ENCODE results near the gene SMG7. TPM values are rescaled to one million over a fixed set of nuclear protein-coding genes. Genes with fewer than 3 reads are reported as not detected.

SMG7 gene
- total RNA-seq, 2 experiments from 2014 or later, result 35.2 to 39.1 TPM

GRCh38 chr1:183569801-183570200 lies 97.5 kb downstream of the SMG7 start:
- Histone ChIP-seq H3K27me3 (ENCODE audit: control insufficient read depth in 1 of 2, insufficient read depth in 2 of 2, low read length in 2 of 2) (no peaks in the 10 kb centered on the region), H3K4me3 (ENCODE audit: low read length) (no peak overlapping the region), H3K27ac (ENCODE audit: low read depth in 1 of 2, low read length in 2 of 2) (no peak overlapping the region), H3K36me3 (ENCODE audit: insufficient read depth, low read length) (no peaks in the 10 kb centered on the region), H3K4me1 (ENCODE audit: insufficient read depth, low read length) (peaks cover 4% of the 10 kb centered on the region), H3K9me3 (ENCODE audit: control insufficient read depth in 1 of 2, insufficient read depth in 1 of 2, low read length in 2 of 2) (no peaks in the 10 kb centered on the region)
- ChIA-PET CTCF (interaction anchor here (0.6 kb wide), 1 partner anchor 306 kb away, joined by 3 read pairs; no protein-coding TSS in a partner anchor), POLR2A (no interaction called here)
- H3K27me3 Mint-ChIP-seq, result no peaks in the 10 kb centered on the region
- H3K4me3 Mint-ChIP-seq, result no peak overlapping the region
- no peaks in the 10 kb centered on the region for H3K4me1 Mint-ChIP-seq (ENCODE audit: low read depth)
- H3K36me3 Mint-ChIP-seq (ENCODE audit: low read depth), result no peaks in the 10 kb centered on the region
- intact Hi-C loops (cut with DNase I, micrococcal nuclease), result no loop called here
- H3K27ac Mint-ChIP-seq, result no peak overlapping the region
- ATAC-seq (ENCODE audit: poor library complexity) (no peak), DNase-seq (no peak)
- no peaks in the 10 kb centered on the region for H3K9me3 Mint-ChIP-seq
- TF ChIP-seq, protein P1, sequence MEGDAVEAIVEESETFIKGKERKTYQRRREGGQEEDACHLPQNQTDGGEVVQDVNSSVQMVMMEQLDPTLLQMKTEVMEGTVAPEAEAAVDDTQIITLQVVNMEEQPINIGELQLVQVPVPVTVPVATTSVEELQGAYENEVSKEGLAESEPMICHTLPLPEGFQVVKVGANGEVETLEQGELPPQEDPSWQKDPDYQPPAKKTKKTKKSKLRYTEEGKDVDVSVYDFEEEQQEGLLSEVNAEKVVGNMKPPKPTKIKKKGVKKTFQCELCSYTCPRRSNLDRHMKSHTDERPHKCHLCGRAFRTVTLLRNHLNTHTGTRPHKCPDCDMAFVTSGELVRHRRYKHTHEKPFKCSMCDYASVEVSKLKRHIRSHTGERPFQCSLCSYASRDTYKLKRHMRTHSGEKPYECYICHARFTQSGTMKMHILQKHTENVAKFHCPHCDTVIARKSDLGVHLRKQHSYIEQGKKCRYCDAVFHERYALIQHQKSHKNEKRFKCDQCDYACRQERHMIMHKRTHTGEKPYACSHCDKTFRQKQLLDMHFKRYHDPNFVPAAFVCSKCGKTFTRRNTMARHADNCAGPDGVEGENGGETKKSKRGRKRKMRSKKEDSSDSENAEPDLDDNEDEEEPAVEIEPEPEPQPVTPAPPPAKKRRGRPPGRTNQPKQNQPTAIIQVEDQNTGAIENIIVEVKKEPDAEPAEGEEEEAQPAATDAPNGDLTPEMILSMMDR (IDR thresholded peaks at IDR 0.05), result no peak

- Histone ChIP-seq H3K27ac (ENCODE audit: low read depth in 1 of 2, low read length in 2 of 2) (no peak overlapping the region), H3K9me3 (ENCODE audit: control insufficient read depth in 1 of 2, insufficient read depth in 1 of 2, low read length in 2 of 2) (no peaks in the 10 kb centered on the region), H3K4me1 (ENCODE audit: insufficient read depth, low read length) (peaks cover 4% of the 10 kb centered on the region), H3K36me3 (ENCODE audit: insufficient read depth, low read length) (no peaks in the 10 kb centered on the region), H3K4me3 (ENCODE audit: low read length) (no peak overlapping the region), H3K27me3 (ENCODE audit: control insufficient read depth in 1 of 2, insufficient read depth in 2 of 2, low read length in 2 of 2) (no peaks in the 10 kb centered on the region)
- DNase-seq (no peak), ATAC-seq (ENCODE audit: poor library complexity) (no peak)
- TF ChIP-seq, protein P1 (IDR thresholded peaks at IDR 0.05), result no peak
- Mint-ChIP-seq H3K36me3 (ENCODE audit: low read depth) (no peaks in the 10 kb centered on the region), H3K9me3 (no peaks in the 10 kb centered on the region), H3K4me3 (no peak overlapping the region), H3K27me3 (no peaks in the 10 kb centered on the region), H3K4me1 (ENCODE audit: low read depth) (no peaks in the 10 kb centered on the region), H3K27ac (no peak overlapping the region)
- ChIA-PET POLR2A (no interaction called here), CTCF (no interaction called here)
- intact Hi-C loops (cut with DNase I, micrococcal nuclease), result no loop called here
These were observed 98.2 kb downstream of the SMG7 start for GRCh38 chr1:183570451-183570850.

- intact Hi-C loops (cut with DNase I, micrococcal nuclease), result no loop called here
- no peak overlapping the region for H3K4me3 ChIP-seq (ENCODE audit: low read length)
These were observed 99.5 kb downstream of the SMG7 start for GRCh38 chr1:183571678-183572268.

More at GRCh38 chr1:183571678-183572268, 99.5 kb downstream of the SMG7 start:
- ChIA-PET POLR2A (no interaction called here), CTCF (no interaction called here)
- Mint-ChIP-seq H3K9me3 (no peaks in the 10 kb centered on the region), H3K4me3 (no peak overlapping the region), H3K27me3 (no peaks in the 10 kb centered on the region), H3K4me1 (ENCODE audit: low read depth) (no peaks in the 10 kb centered on the region), H3K36me3 (ENCODE audit: low read depth) (no peaks in the 10 kb centered on the region), H3K27ac (no peak overlapping the region)
- no peak for DNase-seq
- Histone ChIP-seq H3K27ac (ENCODE audit: low read depth in 1 of 2, low read length in 2 of 2) (no peak overlapping the region), H3K36me3 (ENCODE audit: insufficient read depth, low read length) (no peaks in the 10 kb centered on the region), H3K9me3 (ENCODE audit: control insufficient read depth in 1 of 2, insufficient read depth in 1 of 2, low read length in 2 of 2) (no peaks in the 10 kb centered on the region), H3K27me3 (ENCODE audit: control insufficient read depth in 1 of 2, insufficient read depth in 2 of 2, low read length in 2 of 2) (no peaks in the 10 kb centered on the region), H3K4me1 (ENCODE audit: insufficient read depth, low read length) (peaks cover 4% of the 10 kb centered on the region)
- no peak for ATAC-seq (ENCODE audit: poor library complexity)
- TF ChIP-seq, protein P1 (IDR thresholded peaks at IDR 0.05), result no peak
